NT2/D1 (cell line): Measurements from ENCODE around the gene USH1C.

ENCODE experiments used
- YY1 ChIP-seq: IDR thresholded peaks from 2 replicates; pipeline ENCODE4 v1.6.1; 2011; ENCODE audit not compliant: insufficient read length, insufficient read depth
- ZNF274 ChIP-seq: IDR thresholded peaks from 2 replicates; pipeline ENCODE4 v1.6.1; 2011; ENCODE audit warnings: mild to moderate bottlenecking, low read depth, low read length

- no peak for TF ChIP-seq YY1
- no peak for TF ChIP-seq ZNF274
These were observed 27.5 kb upstream of the USH1C start for GRCh38 chr11:17571431-17572358.
